Measurements from ENCODE around the gene ZBTB7A.

DNA sequence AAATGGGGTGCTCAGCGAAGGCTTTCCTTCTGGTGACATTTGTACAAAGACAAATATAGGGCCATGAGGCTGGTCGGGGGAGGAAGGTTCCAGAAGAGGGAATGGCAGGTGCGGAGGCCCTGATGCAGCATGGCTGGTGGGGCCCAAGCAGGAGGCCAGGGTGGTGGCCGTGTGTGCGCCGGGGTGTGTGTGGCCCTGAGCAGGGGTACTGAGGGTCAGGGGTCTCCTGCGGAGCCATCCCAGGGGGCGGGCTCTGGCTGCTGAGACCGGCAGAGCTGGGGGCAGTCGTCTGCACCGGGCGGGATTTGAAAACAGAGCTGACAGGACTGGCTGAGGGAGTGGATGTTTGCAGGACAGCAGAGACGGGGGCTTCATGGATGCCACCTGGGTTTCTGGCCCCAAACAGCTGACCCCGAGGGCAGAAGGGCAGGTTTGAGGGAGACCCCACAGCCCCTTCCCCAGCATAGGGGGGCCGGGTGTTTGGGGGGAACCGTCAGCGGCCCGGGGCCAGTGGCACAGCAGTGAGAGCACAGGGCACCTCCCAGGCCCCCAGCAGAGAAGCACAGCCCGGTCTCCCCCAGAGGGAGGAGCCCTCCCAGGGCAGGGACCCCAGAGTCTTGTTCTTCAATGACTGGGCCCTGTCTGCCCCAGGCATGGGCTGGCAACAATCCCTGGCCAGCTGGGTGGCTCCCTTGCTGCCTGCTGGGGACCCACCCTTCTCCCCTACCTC lies 47.8 kb downstream of the ZBTB7A start:
- no peak for TF ChIP-seq POLR2AphosphoS5 (IDR thresholded peaks at IDR 0.05; ENCODE audit: low read depth)
- TF ChIP-seq, protein P1, sequence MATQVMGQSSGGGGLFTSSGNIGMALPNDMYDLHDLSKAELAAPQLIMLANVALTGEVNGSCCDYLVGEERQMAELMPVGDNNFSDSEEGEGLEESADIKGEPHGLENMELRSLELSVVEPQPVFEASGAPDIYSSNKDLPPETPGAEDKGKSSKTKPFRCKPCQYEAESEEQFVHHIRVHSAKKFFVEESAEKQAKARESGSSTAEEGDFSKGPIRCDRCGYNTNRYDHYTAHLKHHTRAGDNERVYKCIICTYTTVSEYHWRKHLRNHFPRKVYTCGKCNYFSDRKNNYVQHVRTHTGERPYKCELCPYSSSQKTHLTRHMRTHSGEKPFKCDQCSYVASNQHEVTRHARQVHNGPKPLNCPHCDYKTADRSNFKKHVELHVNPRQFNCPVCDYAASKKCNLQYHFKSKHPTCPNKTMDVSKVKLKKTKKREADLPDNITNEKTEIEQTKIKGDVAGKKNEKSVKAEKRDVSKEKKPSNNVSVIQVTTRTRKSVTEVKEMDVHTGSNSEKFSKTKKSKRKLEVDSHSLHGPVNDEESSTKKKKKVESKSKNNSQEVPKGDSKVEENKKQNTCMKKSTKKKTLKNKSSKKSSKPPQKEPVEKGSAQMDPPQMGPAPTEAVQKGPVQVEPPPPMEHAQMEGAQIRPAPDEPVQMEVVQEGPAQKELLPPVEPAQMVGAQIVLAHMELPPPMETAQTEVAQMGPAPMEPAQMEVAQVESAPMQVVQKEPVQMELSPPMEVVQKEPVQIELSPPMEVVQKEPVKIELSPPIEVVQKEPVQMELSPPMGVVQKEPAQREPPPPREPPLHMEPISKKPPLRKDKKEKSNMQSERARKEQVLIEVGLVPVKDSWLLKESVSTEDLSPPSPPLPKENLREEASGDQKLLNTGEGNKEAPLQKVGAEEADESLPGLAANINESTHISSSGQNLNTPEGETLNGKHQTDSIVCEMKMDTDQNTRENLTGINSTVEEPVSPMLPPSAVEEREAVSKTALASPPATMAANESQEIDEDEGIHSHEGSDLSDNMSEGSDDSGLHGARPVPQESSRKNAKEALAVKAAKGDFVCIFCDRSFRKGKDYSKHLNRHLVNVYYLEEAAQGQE (IDR thresholded peaks at IDR 0.05; ENCODE audit: insufficient replicate concordance, low read depth): no peak
- TF ChIP-seq, protein P2, sequence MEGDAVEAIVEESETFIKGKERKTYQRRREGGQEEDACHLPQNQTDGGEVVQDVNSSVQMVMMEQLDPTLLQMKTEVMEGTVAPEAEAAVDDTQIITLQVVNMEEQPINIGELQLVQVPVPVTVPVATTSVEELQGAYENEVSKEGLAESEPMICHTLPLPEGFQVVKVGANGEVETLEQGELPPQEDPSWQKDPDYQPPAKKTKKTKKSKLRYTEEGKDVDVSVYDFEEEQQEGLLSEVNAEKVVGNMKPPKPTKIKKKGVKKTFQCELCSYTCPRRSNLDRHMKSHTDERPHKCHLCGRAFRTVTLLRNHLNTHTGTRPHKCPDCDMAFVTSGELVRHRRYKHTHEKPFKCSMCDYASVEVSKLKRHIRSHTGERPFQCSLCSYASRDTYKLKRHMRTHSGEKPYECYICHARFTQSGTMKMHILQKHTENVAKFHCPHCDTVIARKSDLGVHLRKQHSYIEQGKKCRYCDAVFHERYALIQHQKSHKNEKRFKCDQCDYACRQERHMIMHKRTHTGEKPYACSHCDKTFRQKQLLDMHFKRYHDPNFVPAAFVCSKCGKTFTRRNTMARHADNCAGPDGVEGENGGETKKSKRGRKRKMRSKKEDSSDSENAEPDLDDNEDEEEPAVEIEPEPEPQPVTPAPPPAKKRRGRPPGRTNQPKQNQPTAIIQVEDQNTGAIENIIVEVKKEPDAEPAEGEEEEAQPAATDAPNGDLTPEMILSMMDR (IDR thresholded peaks at IDR 0.05; ENCODE audit: insufficient read depth, low read length): no peak

Data from HL-60 (cell line).